ENCODE data around the gene THBS4.

- TF ChIP-seq CTCF (conservative IDR thresholded peaks at IDR 0.05) (no peak), EZH2 (IDR thresholded peaks at IDR 0.05; ENCODE audit: low read depth) (no peak)
Observed at GRCh38 chr5:80026841-80027240, 8.3 kb upstream of the THBS4 start.
